Activated CD8-positive, alpha-beta T cell treated with anti-CD3 and anti-CD28 coated beads, Interleukin-2, amount 10 ng/mL, durations not matched to agents 7 days and 5 days (primary cell): ENCODE measurements around the gene IGDCC3. TPM values are rescaled to one million over a fixed set of nuclear protein-coding genes. Genes with fewer than 3 reads are reported as not detected.
"Not testable (repeated sequence)": the region's sequence is repeated elsewhere in the genome, so short reads cannot be mapped to it uniquely, and the experiment has no call there.

ENCODE experiments used
- ATAC-seq: fragments of 150-1000 bp; cut with Tn5 transposase; one replicate; pipeline ENCODE4 v1.10.0; 2021; ENCODE audit warnings: moderate library complexity
- CTCF ChIA-PET: fragments of 350-600 bp; sonication (Branson Sonifier 250); formaldehyde crosslinking; loops from one replicate; lab custom pipeline; 2021; ENCODE audit warnings: antibody characterized with exemption; lab: Charles Lee
- POLR2A ChIA-PET: fragments of 350-600 bp; sonication (Branson Sonifier 250); formaldehyde crosslinking; loops from one replicate; lab custom pipeline; 2021; ENCODE audit warnings: antibody characterized with exemption; lab: Charles Lee
- DNase-seq: peaks from one replicate; pipeline ENCODE4 v3.0.0-alpha.2; 2020
- H3K27ac Mint-ChIP-seq: one replicate; pipeline ENCODE4 v1.8.0; 2021; ENCODE audit warnings: mild to moderate bottlenecking, mixed read lengths
- H3K27me3 Mint-ChIP-seq: one replicate; pipeline ENCODE4 v1.8.0; 2021; ENCODE audit warnings: low read depth, mixed read lengths
- H3K36me3 Mint-ChIP-seq: one replicate; pipeline ENCODE4 v1.8.0; 2021; ENCODE audit warnings: low read depth, mixed read lengths
- H3K4me1 Mint-ChIP-seq: one replicate; pipeline ENCODE4 v1.8.0; 2021; ENCODE audit warnings: low read depth, mixed read lengths
- H3K4me3 Mint-ChIP-seq: one replicate; pipeline ENCODE4 v1.8.0; 2021; ENCODE audit warnings: mild to moderate bottlenecking, mixed read lengths
- H3K9me3 Mint-ChIP-seq: one replicate; pipeline ENCODE4 v1.8.0; 2022; ENCODE audit warnings: mixed read lengths; ENCODE audit not compliant: insufficient read depth
- total RNA-seq, 2 experiments: library from RNA; stranded (reverse); gene quantifications; one replicate each; pipeline ENCODE4 v1.2.3, GENCODE V29; 2021

Gene IGDCC3
- total RNA-seq, 2 experiments from 2014 or later = not detected

DNA sequence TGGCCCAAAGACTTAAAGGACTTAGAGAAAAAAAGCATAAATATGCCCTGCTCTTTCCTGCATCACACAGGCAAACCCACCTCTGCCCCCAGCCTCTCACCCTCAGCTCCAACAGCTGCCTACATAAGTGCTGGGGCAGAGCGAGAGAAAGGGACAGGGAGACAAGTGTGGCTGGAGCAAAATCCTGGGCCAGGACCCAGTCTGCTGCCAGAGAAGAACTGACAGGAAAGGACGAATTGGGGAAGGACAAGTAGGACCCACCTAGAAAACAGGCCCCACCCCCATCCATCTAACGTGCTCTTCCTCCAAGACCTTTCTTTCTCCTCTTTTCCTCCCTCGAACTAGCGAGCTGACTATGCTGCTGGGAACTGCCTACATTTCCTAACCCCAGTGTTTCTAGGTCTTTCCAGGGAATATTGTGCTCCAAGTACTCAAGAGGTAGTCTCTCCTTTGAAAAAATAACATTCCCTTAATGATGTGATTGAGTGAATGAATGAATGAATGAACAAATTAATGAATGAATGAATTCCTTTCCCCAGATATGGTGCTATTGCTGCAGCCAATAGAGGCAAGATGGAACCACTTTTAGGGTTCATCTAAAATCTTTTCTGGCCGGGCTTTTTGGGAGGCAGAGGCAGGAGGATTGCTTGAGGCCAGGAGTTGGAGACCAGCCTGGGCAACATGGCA is 26.5 kb upstream of the IGDCC3 start:
- no peak overlapping the region for H3K4me3 Mint-ChIP-seq
- H3K9me3 Mint-ChIP-seq = no peaks in the 10 kb centered on the region
- CTCF ChIA-PET = no interaction called here
- no peak for ATAC-seq
- peaks cover 3% of the 10 kb centered on the region for H3K4me1 Mint-ChIP-seq
- peaks cover 34% of the 10 kb centered on the region for H3K27me3 Mint-ChIP-seq
- no peak overlapping the region for H3K27ac Mint-ChIP-seq
- H3K36me3 Mint-ChIP-seq = no peaks in the 10 kb centered on the region
- DNase-seq = no peak
- POLR2A ChIA-PET = no interaction called here

DNA sequence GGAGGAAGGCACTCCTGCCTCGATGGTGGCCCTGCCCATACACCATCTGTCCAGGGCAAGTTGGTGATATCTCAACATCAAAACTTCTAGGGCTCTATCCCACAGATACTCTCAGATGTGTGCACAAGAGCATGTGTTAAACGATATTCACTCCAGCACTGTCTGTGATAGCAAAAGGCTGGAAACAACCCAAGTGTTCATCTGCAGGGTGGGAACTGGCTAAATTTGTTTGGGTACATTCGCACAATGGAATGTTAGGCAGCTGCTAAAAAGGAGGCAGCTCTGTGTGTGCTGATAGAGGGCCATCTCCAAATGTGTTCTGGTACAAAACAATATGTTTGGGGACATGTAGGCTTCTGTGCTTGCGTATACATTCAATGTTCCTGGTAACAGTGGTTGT is 25.2 kb upstream of the IGDCC3 start:
- Mint-ChIP-seq H3K27ac (no peak overlapping the region), H3K9me3 (no peaks in the 10 kb centered on the region), H3K36me3 (no peaks in the 10 kb centered on the region), H3K27me3 (peaks cover 38% of the 10 kb centered on the region), H3K4me1 (no peaks in the 10 kb centered on the region), H3K4me3 (no peak overlapping the region)
- POLR2A ChIA-PET = no interaction called here
- DNase-seq = no peak
- ATAC-seq = no peak
- CTCF ChIA-PET = interaction anchor here (1.8 kb wide), 1 partner anchor 12 kb away, joined by 4 read pairs; no protein-coding TSS in a partner anchor

DNA sequence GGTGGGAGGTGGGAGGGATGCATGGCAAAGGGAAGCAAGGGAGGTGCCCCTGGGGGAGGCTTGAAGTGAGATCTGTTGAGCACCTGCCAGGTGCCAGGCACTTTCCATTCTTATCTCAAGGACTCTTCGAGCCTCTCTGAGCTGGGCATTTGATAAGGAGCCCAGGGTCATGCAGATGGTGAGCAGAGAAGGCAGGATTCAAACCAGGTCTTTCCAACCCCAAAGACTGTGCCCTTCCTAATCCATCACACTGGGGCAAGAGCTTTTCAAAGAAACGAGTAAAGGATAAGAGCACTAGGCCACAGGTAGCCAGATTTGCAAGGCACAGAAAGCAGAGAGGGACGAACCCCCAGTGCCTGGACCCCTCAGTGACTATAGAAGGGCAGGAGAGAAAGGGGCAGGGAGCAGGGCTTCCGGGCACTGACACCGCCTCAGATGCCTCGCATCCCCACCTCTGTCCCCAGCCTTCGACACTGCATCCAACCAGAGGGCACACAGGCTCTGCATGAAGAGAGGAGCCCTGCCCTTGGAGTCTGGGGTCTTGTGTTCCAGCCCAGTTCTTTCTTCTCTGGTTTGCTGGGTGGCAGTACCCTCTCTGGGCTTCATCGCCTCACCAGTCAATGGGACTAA is 23.9 kb upstream of the IGDCC3 start:
- H3K9me3 Mint-ChIP-seq = no peaks in the 10 kb centered on the region
- ChIA-PET POLR2A (no interaction called here), CTCF (interaction anchor here (0.7 to 1.8 kb wide), 6 partner anchors 11 to 80 kb away, joined by 3 to 5 read pairs (median 4); no protein-coding TSS in a partner anchor)

DNA sequence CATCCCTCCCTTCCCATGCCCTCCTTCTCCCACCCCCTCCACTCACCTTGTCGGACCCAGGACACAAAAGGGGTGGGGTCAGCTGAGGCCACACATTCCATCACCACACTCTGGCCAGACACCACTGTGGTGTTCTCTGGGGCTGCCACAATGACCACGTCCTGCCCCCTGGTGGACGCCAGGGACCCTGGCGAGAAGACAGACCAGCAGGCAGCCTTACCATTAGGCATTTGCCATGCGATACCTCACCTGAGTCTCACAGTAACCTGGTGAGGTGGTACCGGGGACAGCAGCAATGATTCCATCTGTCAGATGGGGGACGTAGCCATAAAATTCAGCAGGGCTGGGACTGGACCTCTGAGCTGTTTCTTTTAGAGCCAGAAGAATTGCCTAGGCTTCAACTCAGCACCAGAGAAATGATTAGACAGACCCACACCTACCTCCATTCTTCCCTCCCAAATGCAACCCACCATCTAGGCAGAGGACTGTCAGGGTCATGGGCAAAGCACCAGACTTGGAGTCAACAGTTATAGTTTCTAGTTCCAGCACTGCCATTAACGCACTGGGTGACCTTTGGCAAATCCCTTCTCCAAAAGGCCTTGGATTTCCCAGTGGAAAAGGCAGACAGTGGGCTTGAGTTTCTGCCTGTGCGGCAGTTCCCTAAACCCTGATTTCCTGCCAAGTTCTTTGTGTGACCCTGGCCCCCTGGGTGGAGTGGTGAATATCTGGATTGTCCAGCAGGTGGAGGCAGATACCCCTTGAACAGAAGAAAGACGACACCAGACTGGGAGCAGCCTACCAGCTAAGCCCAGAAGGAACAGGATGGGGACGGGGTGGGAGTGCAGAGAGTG is 23.2 kb upstream of the IGDCC3 start:
- H3K4me1 Mint-ChIP-seq = peaks cover 6% of the 10 kb centered on the region
- H3K9me3 Mint-ChIP-seq = no peaks in the 10 kb centered on the region
- CTCF ChIA-PET = interaction anchor here (0.7 to 1.9 kb wide), 10 partner anchors 13 to 82 kb away, joined by 3 to 9 read pairs (median 4); no protein-coding TSS in a partner anchor
- H3K4me3 Mint-ChIP-seq = no peak overlapping the region
- H3K27me3 Mint-ChIP-seq = peaks cover 51% of the 10 kb centered on the region
- no peak overlapping the region for H3K27ac Mint-ChIP-seq
- ATAC-seq (peak; percentile 86), DNase-seq (peak; percentile 64)
- H3K36me3 Mint-ChIP-seq = no peaks in the 10 kb centered on the region
- POLR2A ChIA-PET = interaction anchor here (1.4 kb wide), 1 partner anchor 96 kb away, joined by 5 read pairs; the partner anchor contains the start of gene RNU5B-1

More for the DNA sequence above, 23.9 kb upstream of the IGDCC3 start:
- ATAC-seq (no peak), DNase-seq (no peak)
- H3K4me3 Mint-ChIP-seq = no peak overlapping the region
- peaks cover 2% of the 10 kb centered on the region for H3K4me1 Mint-ChIP-seq
- H3K27ac Mint-ChIP-seq = no peak overlapping the region
- peaks cover 47% of the 10 kb centered on the region for H3K27me3 Mint-ChIP-seq
- H3K36me3 Mint-ChIP-seq = no peaks in the 10 kb centered on the region

DNA sequence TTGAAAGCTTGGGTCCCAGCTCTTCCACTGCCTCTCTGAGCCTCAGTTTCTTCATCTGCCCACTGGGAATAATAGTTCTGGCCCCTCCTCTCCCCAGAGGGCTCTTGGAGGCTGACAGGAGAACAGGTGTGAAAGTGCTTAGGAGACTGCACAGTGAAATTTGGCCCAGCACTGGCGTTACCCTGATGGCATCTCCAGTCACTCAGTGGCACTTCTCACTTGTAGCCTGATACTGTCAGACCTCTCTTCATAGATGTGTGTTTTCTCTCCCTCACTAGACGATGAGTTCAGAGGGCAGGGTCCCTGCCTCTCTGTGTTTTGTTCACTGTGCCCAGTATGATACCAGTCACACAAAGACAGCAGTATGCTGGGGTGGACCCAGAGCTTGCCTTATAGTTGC is 22.2 kb upstream of the IGDCC3 start:
- H3K9me3 Mint-ChIP-seq = no peaks in the 10 kb centered on the region
- H3K4me1 Mint-ChIP-seq = peaks cover 6% of the 10 kb centered on the region
- no peaks in the 10 kb centered on the region for H3K36me3 Mint-ChIP-seq
- ChIA-PET POLR2A (interaction anchor here (1.4 kb wide), 1 partner anchor 95 kb away, joined by 5 read pairs; the partner anchor contains the start of gene RNU5B-1), CTCF (interaction anchor here (0.8 to 2.2 kb wide), 7 partner anchors 9 to 81 kb away, joined by 3 to 17 read pairs (median 4); no protein-coding TSS in a partner anchor)
- no peak overlapping the region for H3K27ac Mint-ChIP-seq
- H3K4me3 Mint-ChIP-seq = no peak overlapping the region
- H3K27me3 Mint-ChIP-seq = peaks cover 56% of the 10 kb centered on the region
- DNase-seq (no peak), ATAC-seq (no peak)

DNA sequence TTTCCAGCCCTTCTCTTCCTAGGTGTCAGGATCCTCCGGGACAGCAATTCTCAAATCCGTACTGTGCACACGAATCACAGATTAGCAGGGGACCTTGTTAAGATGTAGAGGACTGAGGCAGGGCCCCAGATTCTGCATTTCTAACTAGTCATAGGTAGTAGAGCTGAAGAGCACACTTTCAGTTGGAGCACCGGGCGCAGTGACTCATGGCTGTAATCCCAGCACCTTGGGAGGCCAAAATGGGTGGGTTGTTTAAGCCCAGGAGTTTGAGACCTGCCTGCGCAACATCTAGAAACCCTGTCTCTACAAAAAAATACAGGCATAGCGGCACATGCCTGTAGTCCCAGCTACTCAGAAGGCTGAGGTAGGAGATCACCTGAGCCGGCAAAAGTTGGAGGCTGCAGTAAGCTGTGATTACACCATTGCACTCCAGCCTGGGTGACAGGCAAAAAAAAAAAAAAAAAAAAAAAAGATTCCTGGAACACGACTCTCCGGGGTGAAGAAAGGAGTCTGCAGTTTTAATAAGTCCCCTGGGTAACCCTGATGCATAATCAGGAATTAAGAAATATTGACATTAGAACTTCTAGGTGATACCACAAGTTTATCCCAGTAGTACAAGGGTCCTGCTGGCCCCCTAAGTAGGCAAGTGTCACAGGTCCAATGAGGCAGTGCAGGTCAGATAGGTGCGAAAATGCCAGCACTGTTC is 21.4 kb upstream of the IGDCC3 start:
- CTCF ChIA-PET = interaction anchor here (1.2 to 2.2 kb wide), 3 partner anchors 14 to 80 kb away, joined by 4 to 17 read pairs (median 7); no protein-coding TSS in a partner anchor

DNA sequence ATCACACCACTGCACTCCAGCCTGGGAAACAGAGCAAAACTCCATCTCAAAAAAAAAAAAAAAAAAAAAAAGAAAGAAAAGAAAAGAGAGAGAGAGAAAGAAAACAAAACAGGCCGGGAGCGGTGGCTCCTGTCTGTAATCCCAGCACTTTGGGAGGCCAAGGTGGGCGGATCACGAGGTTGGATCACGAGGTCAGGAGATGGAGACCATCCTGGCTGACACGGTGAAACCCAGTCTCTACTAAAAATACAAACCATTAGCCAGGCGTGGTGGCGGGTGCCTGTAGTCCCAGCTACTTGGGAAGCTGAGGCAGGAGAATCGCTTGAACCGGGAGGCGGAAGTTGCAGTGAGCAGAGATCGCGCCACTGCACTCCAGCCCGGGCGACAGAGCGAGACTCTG is 20.7 kb upstream of the IGDCC3 start:
- CTCF ChIA-PET = interaction anchor here (1.2 to 2.2 kb wide), 2 partner anchors 13 to 77 kb away, joined by 4 to 17 read pairs; no protein-coding TSS in a partner anchor
- ATAC-seq, H3K4me1 Mint-ChIP-seq, H3K4me3 Mint-ChIP-seq, DNase-seq, H3K36me3 Mint-ChIP-seq, H3K9me3 Mint-ChIP-seq, H3K27ac Mint-ChIP-seq, POLR2A ChIA-PET: not testable (repeated sequence)
- H3K27me3 Mint-ChIP-seq = peaks cover 62% of the 10 kb centered on the region

More for the DNA sequence above, 21.4 kb upstream of the IGDCC3 start:
- no peaks in the 10 kb centered on the region for H3K9me3 Mint-ChIP-seq
- H3K4me1 Mint-ChIP-seq = peaks cover 6% of the 10 kb centered on the region
- ATAC-seq (no peak), DNase-seq (no peak)
- POLR2A ChIA-PET = interaction anchor here (1.4 kb wide), 1 partner anchor 95 kb away, joined by 5 read pairs; the partner anchor contains the start of gene RNU5B-1
- no peak overlapping the region for H3K27ac Mint-ChIP-seq
- H3K4me3 Mint-ChIP-seq = no peak overlapping the region
- H3K27me3 Mint-ChIP-seq = peaks cover 60% of the 10 kb centered on the region
- no peaks in the 10 kb centered on the region for H3K36me3 Mint-ChIP-seq

DNA sequence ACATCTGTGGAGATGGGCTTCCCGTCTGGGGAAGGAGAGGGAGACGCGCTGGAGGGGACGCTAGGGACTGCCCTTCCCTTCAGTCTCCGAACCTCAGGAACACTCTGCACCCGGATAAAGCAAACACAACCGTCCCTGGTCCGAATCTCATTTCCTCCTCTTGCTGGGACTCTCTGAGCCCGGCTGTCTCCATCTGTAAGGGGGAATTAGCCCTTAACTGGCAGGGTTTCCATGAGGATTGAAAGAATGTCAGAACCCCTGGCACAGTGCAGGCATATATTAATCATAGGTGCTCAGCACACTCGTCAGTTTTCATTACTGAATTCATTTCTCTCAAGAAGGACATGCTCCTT is 19.1 kb upstream of the IGDCC3 start:
- ChIA-PET POLR2A (no interaction called here), CTCF (no interaction called here)
- H3K4me3 Mint-ChIP-seq = no peak overlapping the region
- peaks cover 60% of the 10 kb centered on the region for H3K27me3 Mint-ChIP-seq
- H3K36me3 Mint-ChIP-seq = no peaks in the 10 kb centered on the region
- H3K4me1 Mint-ChIP-seq = peaks cover 6% of the 10 kb centered on the region
- ATAC-seq (no peak), DNase-seq (no peak)
- H3K9me3 Mint-ChIP-seq = no peaks in the 10 kb centered on the region
- no peak overlapping the region for H3K27ac Mint-ChIP-seq

DNA sequence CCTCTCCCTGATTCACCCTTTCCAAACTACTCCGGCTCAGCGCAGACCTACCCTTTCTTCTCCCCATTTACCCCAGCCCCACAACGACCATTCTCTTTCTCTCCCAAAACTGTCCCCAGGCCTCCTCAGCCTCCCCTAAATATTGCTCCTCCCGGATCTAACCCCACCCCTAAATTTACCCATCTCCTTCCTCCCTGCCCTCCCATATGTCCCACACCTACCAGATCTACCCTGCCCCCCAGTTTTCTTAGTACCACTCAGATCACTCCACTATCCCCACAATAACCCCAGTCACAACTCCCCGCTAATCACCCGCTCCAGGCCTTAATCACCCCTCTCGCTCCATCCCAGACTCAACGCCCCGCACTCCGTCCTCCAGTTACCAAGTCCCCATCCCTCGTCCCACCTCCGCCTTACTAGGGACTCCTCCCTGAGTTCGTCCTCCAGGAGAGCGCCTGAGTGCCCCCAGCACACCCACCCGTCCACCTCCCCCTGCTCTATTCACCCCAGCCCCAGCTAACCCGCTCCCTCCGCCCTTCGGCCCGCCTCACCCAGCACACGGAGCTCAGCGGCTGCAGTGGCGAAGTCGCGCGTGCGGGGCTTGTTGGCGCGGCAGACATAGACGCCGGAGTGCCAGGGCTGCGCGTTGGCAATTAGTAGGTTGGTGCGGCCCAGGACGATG is 18.6 kb upstream of the IGDCC3 start:
- peaks cover 6% of the 10 kb centered on the region for H3K4me1 Mint-ChIP-seq
- H3K9me3 Mint-ChIP-seq = no peaks in the 10 kb centered on the region
- ChIA-PET POLR2A (no interaction called here), CTCF (no interaction called here)
- no peak overlapping the region for H3K4me3 Mint-ChIP-seq
- no peak for DNase-seq
- H3K27me3 Mint-ChIP-seq = peaks cover 60% of the 10 kb centered on the region
- H3K27ac Mint-ChIP-seq = no peak overlapping the region
- no peak for ATAC-seq
- no peaks in the 10 kb centered on the region for H3K36me3 Mint-ChIP-seq

DNA sequence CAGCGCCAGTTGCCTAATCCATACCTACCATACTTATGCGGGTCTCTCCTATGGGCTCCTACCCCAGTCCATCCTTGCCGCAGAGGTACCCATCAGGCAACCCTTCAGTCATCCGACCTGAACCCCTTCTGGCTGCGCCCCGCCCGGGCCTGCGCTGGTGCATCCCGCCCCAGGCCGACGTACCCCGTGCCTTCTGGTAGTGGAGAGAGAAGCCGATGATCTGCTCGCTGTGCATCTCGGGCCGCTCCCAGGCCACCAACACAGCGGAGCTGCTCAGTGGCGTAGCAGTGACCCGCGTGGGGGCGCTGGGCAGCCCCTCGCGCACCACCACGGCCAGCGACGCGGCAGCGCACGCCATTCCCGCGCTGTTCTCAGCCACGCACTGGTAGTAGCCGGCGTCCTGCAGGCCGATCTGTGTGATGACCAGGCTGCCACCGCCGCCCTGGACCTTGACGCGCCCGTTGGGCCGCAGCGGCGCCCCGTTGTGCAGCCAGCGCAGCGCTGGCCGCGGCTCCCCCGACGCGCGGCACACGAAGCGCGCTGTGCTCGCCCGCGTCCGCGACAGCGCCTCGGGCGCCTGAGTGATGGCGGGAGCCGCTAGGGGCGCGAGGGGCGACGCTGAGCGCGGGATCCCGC is 17.9 kb upstream of the IGDCC3 start:
- ATAC-seq (no peak), DNase-seq (no peak)
- Mint-ChIP-seq H3K27ac (no peak overlapping the region), H3K4me3 (no peak overlapping the region), H3K9me3 (no peaks in the 10 kb centered on the region), H3K27me3 (peaks cover 60% of the 10 kb centered on the region), H3K4me1 (peaks cover 6% of the 10 kb centered on the region), H3K36me3 (no peaks in the 10 kb centered on the region)
- ChIA-PET POLR2A (interaction anchor here (2.0 kb wide), 1 partner anchor 91 kb away, joined by 5 read pairs; the partner anchor contains the start of gene RNU5B-1), CTCF (interaction anchor here (0.8 to 2.1 kb wide), 3 partner anchors 10 to 77 kb away, joined by 3 to 10 read pairs (median 5); no protein-coding TSS in a partner anchor)
